Neural crest cell (in vitro differentiated cells): ENCODE measurements around the gene TSSK2. TPM values are rescaled to one million over a fixed set of nuclear protein-coding genes. Genes with fewer than 3 reads are reported as not detected.

Source experiments
- DNase-seq: peaks from one replicate; pipeline ENCODE4 v3.0.0; 2021; ENCODE audit warnings: low read depth, mixed read lengths, low spot score
- H3K27ac Mint-ChIP-seq: one replicate; pipeline ENCODE4 v1.8.0; 2021; ENCODE audit warnings: mild to moderate bottlenecking, mixed read lengths; ENCODE audit not compliant: unreplicated experiment
- H3K27me3 Mint-ChIP-seq: 2 replicates; pipeline ENCODE4 v1.8.0; 2021; ENCODE audit warnings: low read depth, mild to moderate bottlenecking, mixed read lengths
- H3K36me3 Mint-ChIP-seq: 2 replicates; pipeline ENCODE4 v1.8.0; 2021; ENCODE audit warnings: low read depth, mild to moderate bottlenecking, mixed read lengths
- H3K4me1 Mint-ChIP-seq: 2 replicates; pipeline ENCODE4 v1.8.0; 2021; ENCODE audit warnings: mixed read lengths
- H3K4me3 Mint-ChIP-seq: one replicate; pipeline ENCODE4 v1.8.0; 2021; ENCODE audit warnings: mild to moderate bottlenecking, mixed read lengths
- H3K9me3 Mint-ChIP-seq: 2 replicates; pipeline ENCODE4 v1.8.0; 2021; ENCODE audit warnings: mixed read lengths
- CTCF ChIP-seq: fragments of 200-600 bp; sonication (generic); conservative IDR thresholded peaks from 2 replicates; pipeline ENCODE4 v1.5.0; 2021; ENCODE audit warnings: antibody characterized with exemption, mild to moderate bottlenecking
- total RNA-seq: library from RNA; stranded (reverse); gene quantifications from 2 replicates; pipeline ENCODE4 v1.2.1, GENCODE V29; 2021

TSSK2 gene
- total RNA-seq, 1 donor from 2014 or later: not detected

GRCh38 chr22:19131685-19132015 lies 542 bp downstream of the TSSK2 start:
- H3K27me3 Mint-ChIP-seq: no peaks in the 10 kb centered on the region
- DNase-seq: no peak
- H3K27ac Mint-ChIP-seq: no peak overlapping the region
- H3K9me3 Mint-ChIP-seq: no peaks in the 10 kb centered on the region
- TF ChIP-seq CTCF: no peak
- no peak overlapping the region for H3K4me3 Mint-ChIP-seq
- no peaks in the 10 kb centered on the region for H3K4me1 Mint-ChIP-seq
- H3K36me3 Mint-ChIP-seq: peaks cover 11% of the 10 kb centered on the region

GRCh38 chr22:19132153-19132552 lies 1.0 kb downstream of the TSSK2 start:
- Mint-ChIP-seq H3K4me3 (no peak overlapping the region), H3K27ac (no peak overlapping the region), H3K4me1 (no peaks in the 10 kb centered on the region), H3K9me3 (no peaks in the 10 kb centered on the region), H3K36me3 (peaks cover 11% of the 10 kb centered on the region), H3K27me3 (no peaks in the 10 kb centered on the region)
- DNase-seq: no peak
- no peak for TF ChIP-seq CTCF

- Mint-ChIP-seq H3K27ac (no peak overlapping the region), H3K9me3 (no peaks in the 10 kb centered on the region), H3K27me3 (no peaks in the 10 kb centered on the region), H3K4me1 (no peaks in the 10 kb centered on the region), H3K4me3 (no peak overlapping the region), H3K36me3 (peaks cover 11% of the 10 kb centered on the region)
- no peak for DNase-seq
- no peak for TF ChIP-seq CTCF
Measured at GRCh38 chr22:19132693-19133400, 1.7 kb downstream of the TSSK2 start.

- Mint-ChIP-seq H3K4me3 (no peak overlapping the region), H3K9me3 (no peaks in the 10 kb centered on the region), H3K36me3 (peaks cover 11% of the 10 kb centered on the region), H3K27me3 (no peaks in the 10 kb centered on the region), H3K4me1 (no peaks in the 10 kb centered on the region), H3K27ac (no peak overlapping the region)
- no peak for TF ChIP-seq CTCF
- DNase-seq: no peak
Measured at GRCh38 chr22:19133561-19133960, 2.5 kb downstream of the TSSK2 start.

GRCh38 chr22:19134176-19134831 lies 3.2 kb downstream of the TSSK2 start:
- no peak for TF ChIP-seq CTCF
- Mint-ChIP-seq H3K9me3 (no peaks in the 10 kb centered on the region), H3K27me3 (no peaks in the 10 kb centered on the region), H3K4me3 (no peak overlapping the region), H3K27ac (no peak overlapping the region), H3K36me3 (peaks cover 11% of the 10 kb centered on the region), H3K4me1 (no peaks in the 10 kb centered on the region)
- no peak for DNase-seq
